Liver (tissue), 9 donors: Measurements from ENCODE around the gene ZSWIM1. TPM values are rescaled to one million over a fixed set of nuclear protein-coding genes. Genes with fewer than 3 reads are reported as not detected.

ENCODE experiments used
- DNase-seq: peaks from one replicate; pipeline ENCODE4 v3.0.0-alpha.2; 2017; ENCODE audit warnings: low spot score
- H3K27ac ChIP-seq, 2 donors: one replicate each; pipeline ENCODE4 v1.7.0; 2013; ENCODE audit warnings: inconsistent platforms in 2 of 2, low read length in 2 of 2, control low read depth in 1 of 2, low read depth in 1 of 2, mild to moderate bottlenecking in 1 of 2
- H3K27me3 ChIP-seq, 4 donors: one replicate each; pipeline versions ENCODE4 v1.6.1 to v1.7.0; 2013; ENCODE audit warnings: low read length in 3 of 4, inconsistent platforms in 1 of 4, mild to moderate bottlenecking in 1 of 4, moderate library complexity in 1 of 4; ENCODE audit not compliant: control insufficient read depth in 4 of 4, insufficient read depth in 4 of 4
- H3K36me3 ChIP-seq, 4 donors: one replicate each; pipeline versions ENCODE4 v1.6.1 to v1.7.0; 2013; ENCODE audit warnings: low read length in 3 of 4, mild to moderate bottlenecking in 3 of 4, low read depth in 1 of 4, moderate library complexity in 1 of 4; ENCODE audit not compliant: control insufficient read depth in 4 of 4, insufficient read depth in 3 of 4
- H3K4me1 ChIP-seq, 4 donors: one replicate each; pipeline versions ENCODE4 v1.6.1 to v1.7.0; 2013; ENCODE audit warnings: low read length in 3 of 4, mild to moderate bottlenecking in 3 of 4, moderate library complexity in 1 of 4; ENCODE audit not compliant: control insufficient read depth in 4 of 4, insufficient read depth in 4 of 4
- H3K4me3 ChIP-seq, 3 donors: one replicate each; pipeline versions ENCODE4 v1.6.1 to v1.7.0; 2013; ENCODE audit warnings: low read length in 3 of 3, control low read depth in 1 of 3, low read depth in 1 of 3, mild to moderate bottlenecking in 1 of 3
- H3K9ac ChIP-seq, 2 donors: one replicate each; pipeline ENCODE4 v1.7.0; 2013; ENCODE audit warnings: low read length in 2 of 2, mild to moderate bottlenecking in 2 of 2, moderate library complexity in 2 of 2, control low read depth in 1 of 2, low read depth in 1 of 2
- H3K9me3 ChIP-seq, 4 donors: one replicate each; pipeline versions ENCODE4 v1.6.1 to v1.7.0; 2013; ENCODE audit warnings: low read length in 3 of 4; ENCODE audit not compliant: control insufficient read depth in 4 of 4
- ATF3 ChIP-seq: IDR thresholded peaks from 2 replicates; pipeline ENCODE4 v1.6.1; 2016; ENCODE audit warnings: antibody characterized with exemption
- EGR1 ChIP-seq, 2 donors: IDR thresholded peaks; 2 replicates each; pipeline ENCODE4 v1.6.1; 2016 to 2018; ENCODE audit warnings: antibody characterized with exemption in 2 of 2, low read depth in 2 of 2
- FOXA1 ChIP-seq: IDR thresholded peaks from 2 replicates; pipeline ENCODE4 v1.6.1; 2016; ENCODE audit warnings: antibody characterized with exemption
- FOXA2 ChIP-seq: IDR thresholded peaks from 2 replicates; pipeline ENCODE4 v1.6.1; 2016; ENCODE audit warnings: antibody characterized with exemption
- GABPA ChIP-seq, 2 donors: IDR thresholded peaks in 1 of 2; conservative IDR thresholded peaks in 1 of 2; 2 replicates each; pipeline ENCODE4 v1.6.1; 2016; ENCODE audit warnings: antibody characterized with exemption in 2 of 2, mild to moderate bottlenecking in 1 of 2, moderate library complexity in 1 of 2
- HNF4A ChIP-seq, 2 donors: conservative IDR thresholded peaks; 2 replicates each; pipeline ENCODE4 v1.6.1; 2016; ENCODE audit warnings: antibody characterized with exemption in 2 of 2, mild to moderate bottlenecking in 2 of 2
- HNF4G ChIP-seq: IDR thresholded peaks from 2 replicates; pipeline ENCODE4 v1.6.1; 2016; ENCODE audit warnings: antibody characterized with exemption
- JUND ChIP-seq, 2 donors: IDR thresholded peaks; 2 replicates each; pipeline ENCODE4 v1.6.1; 2016; ENCODE audit warnings: antibody characterized with exemption in 2 of 2
- MAX ChIP-seq: IDR thresholded peaks from 2 replicates; pipeline ENCODE4 v1.6.1; 2016; ENCODE audit warnings: antibody characterized with exemption
- NR2F2 ChIP-seq: IDR thresholded peaks from 2 replicates; pipeline ENCODE4 v1.6.1; 2016; ENCODE audit warnings: antibody characterized with exemption
- REST ChIP-seq: IDR thresholded peaks from 2 replicates; pipeline ENCODE4 v1.6.1; 2016; ENCODE audit warnings: antibody characterized with exemption, mild to moderate bottlenecking
- SP1 ChIP-seq: IDR thresholded peaks from 2 replicates; pipeline ENCODE4 v1.6.1; 2018; ENCODE audit warnings: antibody characterized with exemption, mild to moderate bottlenecking
- TAF1 ChIP-seq: conservative IDR thresholded peaks from 2 replicates; pipeline ENCODE4 v1.6.1; 2016; ENCODE audit warnings: antibody characterized with exemption, mild to moderate bottlenecking
- YY1 ChIP-seq: IDR thresholded peaks from 2 replicates; pipeline ENCODE4 v1.6.1; 2016; ENCODE audit warnings: antibody characterized with exemption, mild to moderate bottlenecking
- ZBTB33 ChIP-seq: IDR thresholded peaks from 2 replicates; pipeline ENCODE4 v1.6.1; 2016; ENCODE audit warnings: antibody characterized with exemption
- WGBS: extraction: QIAGEN DNeasy Blood & Tissue Kit; methylation state at CpG from one replicate; pipeline ENCODE4 v1.1.7; 2013; 5-methylcytosine and 5-hydroxymethylcytosine counted together
- polyA plus RNA-seq, 2 donors: library from polyadenylated mRNA; stranded (reverse) in 1 of 2; unstranded in 1 of 2; fragments of 200-250 nt in 1 of 2; fragments of >200 nt in 1 of 2; fragmentation: Nextera tagmentation in 1 of 2; extraction: Ambion mirVana in 1 of 2; gene quantifications; one replicate each; pipeline versions ENCODE4 v1.2.1 to v1.2.3, GENCODE V29; 2013 to 2015
- total RNA-seq, 2 donors: library from RNA; depleted of rRNA; stranded (reverse); fragments of >200 nt; gene quantifications; one replicate each; pipeline ENCODE4 v1.2.3, GENCODE V29; 2014
- donor health status: healthy.
- donor health status: healthy.
- donor health status: healthy.
- donor health status: healthy.
- donor health status: healthy.

The ZSWIM1 gene
- total and polyA plus RNA-seq, 4 donors: 2.1 to 5.0 (median 2.3) TPM

GRCh38 chr20:45883100-45883469 lies 2.1 kb downstream of the ZSWIM1 start (continued):
- TF ChIP-seq EGR1 (IDR thresholded peaks at IDR 0.05; ENCODE audit: low read depth in 2 of 2) (no peak), NR2F2 (no peak)

GRCh38 chr20:45886590-45887345 lies 5.7 kb downstream of the ZSWIM1 start:
- Histone ChIP-seq H3K27ac (no peak overlapping the region), H3K27me3 (no peaks in the 10 kb centered on the region), H3K36me3 (peaks cover 2 to 23% (median 9%) of the 10 kb centered on the region in 4 donors), H3K4me3 (no peak overlapping the region), H3K9me3 (no peaks in the 10 kb centered on the region), H3K4me1 (peaks cover 2 to 35% (median 27%) of the 10 kb centered on the region in 4 donors), H3K9ac (no peak overlapping the region)
- TF ChIP-seq SP1: no peak
- TF ChIP-seq FOXA1: no peak
- no peak for TF ChIP-seq YY1
- TF ChIP-seq GABPA (IDR thresholded peaks at IDR 0.05 in 1 of 2, conservative IDR thresholded peaks at IDR 0.05 in 1 of 2): no peak
- TF ChIP-seq HNF4A (conservative IDR thresholded peaks at IDR 0.05): no peak
- no peak for TF ChIP-seq JUND (IDR thresholded peaks at IDR 0.05)
- no peak for TF ChIP-seq EGR1 (IDR thresholded peaks at IDR 0.05; ENCODE audit: low read depth in 2 of 2)
- no peak for TF ChIP-seq FOXA2
- no peak for TF ChIP-seq REST
- TF ChIP-seq MAX: no peak
- TF ChIP-seq ZBTB33: no peak
- DNase-seq: no peak
- WGBS: 94% methylated on average over 19 of the region's 19 CpGs

GRCh38 chr20:45887346-45887715 lies 6.3 kb downstream of the ZSWIM1 start, which contains the start of gene SPATA25:
SPATA25 (minus strand) TSS chr20:45887622; CDS start chr20:45887590, 32 bp downstream.
- Histone ChIP-seq H3K27ac (no peak within 1 kb of the TSS), H3K4me3 (no peak within 1 kb of the TSS), H3K9ac (no peak within 1 kb of the TSS), H3K36me3 (peaks cover 2 to 23% (median 9%) of the 10 kb centered on the region in 4 donors), H3K9me3 (no peaks in the 10 kb centered on the region), H3K4me1 (peaks cover 2 to 41% (median 32%) of the 10 kb centered on the region in 4 donors), H3K27me3 (no peaks in the 10 kb centered on the region)
- TF ChIP-seq EGR1 (IDR thresholded peaks at IDR 0.05; ENCODE audit: low read depth in 2 of 2) (no peak), MAX (no peak), TAF1 (no peak), SP1 (no peak), FOXA2 (no peak), JUND (IDR thresholded peaks at IDR 0.05) (no peak), YY1 (no peak), NR2F2 (no peak), HNF4G (no peak), ATF3 (no peak), FOXA1 (no peak), ZBTB33 (no peak), REST (no peak), HNF4A (conservative IDR thresholded peaks at IDR 0.05) (no peak)
- DNase-seq: no peak
- 93% methylated on average over 8 of the region's 8 CpGs for WGBS
